Erythroblast (primary cell): ENCODE data around the gene AOPEP.

Experiments used
- GATA1 ChIP-seq: IDR thresholded peaks from 2 replicates; pipeline ENCODE4 v1.6.1; 2011; ENCODE audit warnings: low read depth, mild to moderate bottlenecking, control low read depth, low read length, moderate library complexity
- POLR2A ChIP-seq: IDR thresholded peaks from 2 replicates; pipeline ENCODE4 v1.6.1; 2011; ENCODE audit warnings: mild to moderate bottlenecking, low read length

- no peak for TF ChIP-seq POLR2A
- TF ChIP-seq GATA1 = no peak
Measured at GRCh38 chr9:94760010-94760409, 33.5 kb downstream of the AOPEP start.
